ENCODE data around the gene DLG2.

Gene DLG2

DNA sequence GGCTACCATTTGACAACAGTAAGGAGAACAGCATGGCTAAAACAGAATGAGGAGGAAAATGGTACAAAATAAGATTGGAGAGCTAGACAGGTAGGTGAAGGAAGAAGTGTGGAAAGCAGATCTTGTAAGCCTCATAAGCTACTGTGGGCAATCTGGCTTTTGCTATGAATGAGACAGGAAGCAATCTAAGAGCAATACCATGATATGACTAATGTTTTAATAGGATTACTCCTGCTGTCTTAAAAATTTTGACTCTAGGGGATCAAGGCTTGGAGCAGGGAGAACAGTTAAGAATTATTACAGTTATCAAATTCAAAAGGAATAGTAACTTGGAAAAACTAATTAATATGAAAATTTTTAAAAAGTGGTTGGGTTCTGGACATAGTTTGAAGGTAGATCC lies 1174.9 kb downstream of the DLG2 start:
- no peak for DNase-seq (ENCODE audit: low read depth)

- no peak for DNase-seq (ENCODE audit: low read depth)
These were observed 1188.6 kb downstream of the DLG2 start for GRCh38 chr11:84438565-84438964.

DNA sequence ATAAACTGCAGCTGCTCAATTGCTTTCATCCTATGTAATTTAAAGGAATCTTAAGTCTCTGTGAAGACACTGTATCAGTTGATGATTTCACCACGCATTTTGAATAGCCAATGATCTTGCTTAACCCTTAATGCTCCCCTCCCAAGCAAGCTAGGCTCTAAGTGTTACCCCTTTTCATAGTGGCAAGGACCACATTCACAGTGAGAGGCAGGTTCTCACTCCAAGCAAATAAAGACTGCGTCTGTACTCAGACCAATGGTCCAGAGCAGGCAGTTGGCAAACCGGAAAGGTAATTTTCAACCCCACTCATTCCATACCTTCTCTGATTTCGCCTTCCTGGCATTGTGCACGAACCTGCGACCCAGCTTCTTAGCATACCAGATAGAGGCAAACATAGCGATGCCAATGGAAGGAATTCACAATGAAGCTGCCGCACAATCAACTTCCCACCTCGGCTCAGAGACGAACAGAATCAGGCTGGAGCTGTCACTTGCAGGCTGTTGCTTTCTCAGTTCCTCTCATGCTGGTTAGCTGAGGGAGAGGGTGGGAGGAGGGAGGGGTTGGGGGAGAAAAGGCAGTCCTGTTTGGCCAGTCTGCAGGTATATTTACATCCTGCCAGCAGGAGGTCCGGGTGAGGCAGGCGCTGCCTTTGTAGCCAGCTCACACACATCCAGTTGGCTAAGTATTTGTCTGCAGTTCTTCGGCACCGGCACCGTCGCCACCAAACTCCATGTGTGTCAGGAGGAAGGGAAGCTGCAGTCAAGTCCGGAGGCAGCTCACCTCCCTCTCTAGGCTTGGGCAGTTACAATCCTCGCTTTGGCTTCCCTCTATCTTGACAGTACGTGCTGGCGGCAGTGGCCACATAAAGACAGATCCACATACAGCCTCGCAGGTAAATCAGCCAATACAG lies 1189.8 kb downstream of the DLG2 start:
- no peak for DNase-seq (ENCODE audit: low read depth)

GRCh38 chr11:84430661-84431060 lies 1196.5 kb downstream of the DLG2 start:
- no peak for DNase-seq (ENCODE audit: low read depth)

DNA sequence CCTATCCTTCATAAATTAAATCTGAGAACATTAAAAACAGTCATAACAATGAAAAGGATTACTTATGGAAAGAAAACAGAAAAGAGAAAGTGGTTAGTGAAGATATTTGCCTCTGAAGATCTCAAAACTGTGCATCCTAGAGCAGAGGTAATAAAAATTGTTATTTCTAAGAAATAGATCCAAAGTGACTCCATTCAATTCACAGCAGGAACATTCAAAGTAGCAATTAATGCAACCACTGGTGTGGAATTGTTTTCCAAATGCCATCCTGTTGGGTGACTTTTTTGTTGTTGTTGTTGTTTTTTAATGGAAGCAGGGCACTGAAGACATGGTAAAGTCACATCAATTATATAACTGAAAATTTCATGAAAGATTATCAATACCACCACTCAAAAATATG lies 1201.5 kb downstream of the DLG2 start:
- no peak for DNase-seq (ENCODE audit: low read depth)

- DNase-seq (ENCODE audit: low read depth), result no peak
These were observed 1206.9 kb downstream of the DLG2 start for GRCh38 chr11:84420271-84420670.

GRCh38 chr11:84419616-84420015 lies 1207.5 kb downstream of the DLG2 start:
- DNase-seq (ENCODE audit: low read depth), result no peak

- DNase-seq (ENCODE audit: low read depth), result no peak
These were observed 1212.2 kb downstream of the DLG2 start for GRCh38 chr11:84414920-84415319.

DNA sequence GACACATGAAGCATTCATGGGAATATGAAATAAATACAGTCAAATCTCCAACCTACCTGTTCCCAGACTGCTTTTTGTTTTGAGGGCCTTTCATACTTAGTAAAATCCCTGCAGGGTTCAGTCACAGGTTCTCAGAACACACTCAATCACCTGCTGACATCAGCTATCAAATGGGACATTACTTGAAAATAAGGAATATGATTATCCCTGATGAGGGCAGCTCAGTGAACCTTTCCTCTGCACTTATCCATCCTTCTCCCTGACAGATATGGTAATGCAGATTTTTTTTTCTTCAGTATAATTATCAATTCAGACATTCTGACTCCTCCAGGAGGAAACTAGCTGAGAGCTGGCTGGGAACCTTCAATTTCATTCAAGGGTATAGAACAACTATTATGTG lies 1213.6 kb downstream of the DLG2 start:
- DNase-seq (ENCODE audit: low read depth), result no peak

DNA sequence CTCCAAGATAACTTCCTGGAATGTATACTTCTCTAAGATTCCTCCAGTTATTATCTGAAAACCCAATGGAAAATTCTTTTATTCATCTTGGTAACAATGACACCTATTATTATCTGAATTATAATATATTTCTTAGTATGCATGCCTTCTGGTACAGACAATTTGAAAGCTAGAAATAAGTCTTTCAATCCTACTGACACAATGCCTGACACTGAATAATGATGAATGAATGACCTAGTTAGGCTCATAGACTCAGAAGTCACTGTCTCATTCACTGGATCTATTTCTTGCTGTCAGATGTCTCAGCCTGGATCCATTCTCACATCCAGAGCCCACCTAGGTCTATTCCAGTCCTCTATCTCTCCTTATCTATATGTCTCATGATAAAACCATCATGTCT lies 1214.3 kb downstream of the DLG2 start:
- DNase-seq (ENCODE audit: low read depth), result no peak

- no peak for DNase-seq (ENCODE audit: low read depth)
These were observed 1218.2 kb downstream of the DLG2 start for GRCh38 chr11:84408946-84409411.

- DNase-seq (ENCODE audit: low read depth), result no peak
These were observed 1220.1 kb downstream of the DLG2 start for GRCh38 chr11:84407091-84407490.

GRCh38 chr11:84398017-84398626 lies 1229.0 kb downstream of the DLG2 start:
- no peak for DNase-seq (ENCODE audit: low read depth)

GRCh38 chr11:84396521-84396920 lies 1230.6 kb downstream of the DLG2 start:
- DNase-seq (ENCODE audit: low read depth), result no peak

- DNase-seq (ENCODE audit: low read depth), result no peak
These were observed 1236.6 kb downstream of the DLG2 start for GRCh38 chr11:84390441-84391078.

- DNase-seq (ENCODE audit: low read depth), result no peak
These were observed 1237.4 kb downstream of the DLG2 start for GRCh38 chr11:84389696-84390095.

DNA sequence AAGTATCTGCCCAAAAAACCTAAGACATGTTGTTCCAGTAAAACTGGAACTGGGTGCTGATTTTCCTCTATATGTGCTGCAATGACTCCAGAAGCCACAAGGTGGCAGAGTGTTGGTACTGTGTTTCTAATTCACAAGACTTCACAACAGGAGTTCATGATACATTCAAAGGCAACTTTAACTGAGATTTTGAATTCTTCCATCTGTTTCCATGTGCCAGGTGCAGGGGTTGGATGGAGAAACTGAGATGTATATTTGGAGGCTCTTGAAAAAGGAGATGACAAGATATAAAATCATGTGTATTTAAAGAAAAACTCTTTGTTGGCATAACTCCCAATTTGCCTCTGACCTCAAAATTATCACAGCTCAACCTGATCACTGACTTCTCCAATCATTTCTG lies 1242.4 kb downstream of the DLG2 start:
- DNase-seq (ENCODE audit: low read depth), result no peak

- DNase-seq (ENCODE audit: low read depth), result no peak
These were observed 1243.6 kb downstream of the DLG2 start for GRCh38 chr11:84383576-84383975.

DNA sequence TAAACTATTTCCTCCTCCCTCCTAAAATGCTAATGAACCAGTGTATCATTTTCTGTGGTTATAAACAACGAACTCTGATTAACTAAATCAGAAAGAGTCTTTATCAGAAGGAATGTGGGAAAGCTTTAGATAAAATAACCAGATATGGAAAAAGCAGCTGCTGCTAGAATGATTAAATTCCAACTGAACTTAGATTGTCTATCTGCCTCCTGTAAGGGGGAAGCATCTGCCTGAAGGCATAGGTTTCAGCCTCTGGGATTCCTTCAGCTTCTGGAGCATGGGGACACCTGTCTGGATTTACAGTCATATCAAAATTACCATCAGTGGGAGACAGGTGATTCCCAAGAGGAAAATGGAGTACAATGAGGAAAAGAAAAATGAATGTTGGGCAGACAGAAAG lies 1245.5 kb downstream of the DLG2 start:
- no peak for DNase-seq (ENCODE audit: low read depth)

- no peak for DNase-seq (ENCODE audit: low read depth)
These were observed 1254.7 kb downstream of the DLG2 start for GRCh38 chr11:84372381-84372950.

- no peak for DNase-seq (ENCODE audit: low read depth)
These were observed 1269.1 kb downstream of the DLG2 start for GRCh38 chr11:84358034-84358433.

DNA sequence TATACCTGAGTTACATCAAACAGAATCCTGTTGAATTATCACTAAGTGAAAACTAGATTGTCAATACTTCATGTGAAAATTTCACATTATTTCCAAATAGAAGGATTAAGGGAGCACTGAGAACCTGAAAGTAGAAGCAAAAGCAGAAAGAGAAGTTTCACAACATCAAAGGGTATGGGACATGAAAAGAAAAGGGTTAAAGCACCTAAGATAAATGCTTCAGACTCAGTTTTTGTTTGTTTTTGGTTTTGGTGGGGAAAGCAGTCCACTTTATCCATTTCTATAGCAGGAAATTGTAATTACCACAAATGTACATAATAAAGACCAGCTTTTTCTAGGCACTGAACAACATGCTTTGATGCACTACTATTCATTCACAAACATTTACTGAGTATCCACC lies 1271.2 kb downstream of the DLG2 start:
- DNase-seq (ENCODE audit: low read depth), result no peak

- DNase-seq (ENCODE audit: low read depth), result no peak
These were observed 1281.5 kb downstream of the DLG2 start for GRCh38 chr11:84345597-84345996.
